Measurements from ENCODE around the gene TDRD7. TPM values are rescaled to one million over a fixed set of nuclear protein-coding genes. Genes with fewer than 3 reads are reported as not detected.

The TDRD7 gene
- polyA plus RNA-seq, 1 donor from 2014 or later, result 9.7 TPM

- H2AFZ ChIP-seq (ENCODE audit: low read depth, low read length), result no peak overlapping the region
- no peaks in the 10 kb centered on the region for H3K9me2 ChIP-seq (ENCODE audit: insufficient read depth, low read length)
- no peaks in the 10 kb centered on the region for H3K79me2 ChIP-seq (replicated peaks; ENCODE audit: insufficient read depth, low read length)
- H3K27me3 ChIP-seq (ENCODE audit: insufficient read depth, low read depth, low read length), result no peaks in the 10 kb centered on the region
- H3F3A ChIP-seq (ENCODE audit: insufficient read depth, low read length, poor library complexity, severe bottlenecking), result no peaks in the 10 kb centered on the region
- H3K4me2 ChIP-seq (ENCODE audit: low read length), result no peak overlapping the region
- H3K36me3 ChIP-seq (ENCODE audit: insufficient read depth, low read length), result peaks cover 11% of the 10 kb centered on the region
- no peak overlapping the region for H3K27ac ChIP-seq (ENCODE audit: low read length)
- H3K9ac ChIP-seq (ENCODE audit: low read length), result no peak overlapping the region
- H3K9me3 ChIP-seq (ENCODE audit: low read length), result no peaks in the 10 kb centered on the region
- H4K20me1 ChIP-seq (ENCODE audit: insufficient read depth), result no peaks in the 10 kb centered on the region
- no peak overlapping the region for H3K4me3 ChIP-seq (ENCODE audit: low read length)
- TF ChIP-seq SMC3 (conservative IDR thresholded peaks at IDR 0.05; ENCODE audit: poor library complexity), result no peak
- TF ChIP-seq REST (IDR thresholded peaks at IDR 0.05; ENCODE audit: borderline replicate concordance), result no peak
- TF ChIP-seq MXI1 (conservative IDR thresholded peaks at IDR 0.05; ENCODE audit: poor library complexity, severe bottlenecking), result no peak
- no peak for TF ChIP-seq TAF1 (IDR thresholded peaks at IDR 0.05; ENCODE audit: low read depth)
- no peak for TF ChIP-seq CTCF (IDR thresholded peaks at IDR 0.05; ENCODE audit: poor library complexity, severe bottlenecking)
- no peak for TF ChIP-seq EP300 (conservative IDR thresholded peaks at IDR 0.05; ENCODE audit: poor library complexity, severe bottlenecking)
These were observed 45.0 kb upstream of the TDRD7 start for GRCh38 chr9:97366889-97367288.

- Histone ChIP-seq H3K4me2 (ENCODE audit: low read length) (no peak overlapping the region), H3K36me3 (ENCODE audit: insufficient read depth, low read length) (peaks cover 11% of the 10 kb centered on the region)
- TF ChIP-seq CTCF (IDR thresholded peaks at IDR 0.05; ENCODE audit: poor library complexity, severe bottlenecking) (no peak), POLR2AphosphoS5 (IDR thresholded peaks at IDR 0.05) (no peak), RAD21 (conservative IDR thresholded peaks at IDR 0.05) (no peak), SMC3 (conservative IDR thresholded peaks at IDR 0.05; ENCODE audit: poor library complexity) (no peak), EZH2 (IDR thresholded peaks at IDR 0.05; ENCODE audit: borderline replicate concordance, insufficient read depth, low read length, poor library complexity, severe bottlenecking) (no peak), TAF1 (IDR thresholded peaks at IDR 0.05; ENCODE audit: low read depth) (no peak), MXI1 (conservative IDR thresholded peaks at IDR 0.05; ENCODE audit: poor library complexity, severe bottlenecking) (no peak), REST (IDR thresholded peaks at IDR 0.05; ENCODE audit: borderline replicate concordance) (no peak)
These were observed 44.2 kb upstream of the TDRD7 start for GRCh38 chr9:97367729-97368128.

More at GRCh38 chr9:97367729-97368128, 44.2 kb upstream of the TDRD7 start:
- no peaks in the 10 kb centered on the region for H3K79me2 ChIP-seq (replicated peaks; ENCODE audit: insufficient read depth, low read length)
- H4K20me1 ChIP-seq (ENCODE audit: insufficient read depth), result no peaks in the 10 kb centered on the region
- no peak overlapping the region for H3K4me3 ChIP-seq (ENCODE audit: low read length)
- no peaks in the 10 kb centered on the region for H3K27me3 ChIP-seq (ENCODE audit: insufficient read depth, low read depth, low read length)
- no peak overlapping the region for H3K9ac ChIP-seq (ENCODE audit: low read length)
- H3K9me3 ChIP-seq (ENCODE audit: low read length), result no peaks in the 10 kb centered on the region
- no peak overlapping the region for H3K27ac ChIP-seq (ENCODE audit: low read length)
- no peaks in the 10 kb centered on the region for H3K9me2 ChIP-seq (ENCODE audit: insufficient read depth, low read length)
- H3F3A ChIP-seq (ENCODE audit: insufficient read depth, low read length, poor library complexity, severe bottlenecking), result no peaks in the 10 kb centered on the region
- H2AFZ ChIP-seq (ENCODE audit: low read depth, low read length), result no peak overlapping the region
